K562 treated with DMSO at 1 percent for 48 hours (cell line): ENCODE data around the gene SCYGR3. TPM values are rescaled to one million over a fixed set of nuclear protein-coding genes. Genes with fewer than 3 reads are reported as not detected.

Source experiments
- total RNA-seq: library from RNA; unstranded; fragments of 300-600 nt; gene quantifications from 2 replicates; pipeline ENCODE4 v1.2.3, GENCODE V29; 2022; ENCODE audit warnings: low replicate concordance; ENCODE audit errors: extremely low read depth

The SCYGR3 gene, protein sequence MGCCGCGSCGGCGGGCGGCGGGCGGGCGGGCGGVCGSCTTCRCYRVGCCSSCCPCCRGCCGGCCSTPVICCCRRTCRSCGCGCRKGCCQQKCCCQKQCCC
- total RNA-seq, result not detected in 2 replicates

DNA sequence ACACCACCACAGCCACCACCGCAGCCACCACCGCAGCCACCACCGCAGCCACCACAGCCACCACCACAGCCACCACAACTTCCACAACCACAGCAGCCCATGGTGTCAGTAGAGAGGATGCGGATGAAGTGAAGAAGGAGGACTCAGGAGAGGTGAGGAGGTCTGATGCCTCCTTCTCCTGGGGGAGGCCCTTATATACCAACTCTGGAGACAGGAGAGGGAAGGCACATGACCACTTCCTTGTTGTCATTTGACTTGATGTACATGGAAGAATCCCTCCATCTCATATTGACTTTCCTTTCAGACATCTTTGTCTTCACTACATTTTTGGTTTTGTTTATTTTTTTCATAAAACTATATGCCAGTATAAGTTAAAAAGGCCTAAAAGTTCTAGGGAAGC lies at the start of gene SCYGR3:
Gene SCYGR3 (minus strand): TSS at position 101 of the 400 bp plus-strand sequence. CDS start 0 bp downstream, at position 101.

DNA sequence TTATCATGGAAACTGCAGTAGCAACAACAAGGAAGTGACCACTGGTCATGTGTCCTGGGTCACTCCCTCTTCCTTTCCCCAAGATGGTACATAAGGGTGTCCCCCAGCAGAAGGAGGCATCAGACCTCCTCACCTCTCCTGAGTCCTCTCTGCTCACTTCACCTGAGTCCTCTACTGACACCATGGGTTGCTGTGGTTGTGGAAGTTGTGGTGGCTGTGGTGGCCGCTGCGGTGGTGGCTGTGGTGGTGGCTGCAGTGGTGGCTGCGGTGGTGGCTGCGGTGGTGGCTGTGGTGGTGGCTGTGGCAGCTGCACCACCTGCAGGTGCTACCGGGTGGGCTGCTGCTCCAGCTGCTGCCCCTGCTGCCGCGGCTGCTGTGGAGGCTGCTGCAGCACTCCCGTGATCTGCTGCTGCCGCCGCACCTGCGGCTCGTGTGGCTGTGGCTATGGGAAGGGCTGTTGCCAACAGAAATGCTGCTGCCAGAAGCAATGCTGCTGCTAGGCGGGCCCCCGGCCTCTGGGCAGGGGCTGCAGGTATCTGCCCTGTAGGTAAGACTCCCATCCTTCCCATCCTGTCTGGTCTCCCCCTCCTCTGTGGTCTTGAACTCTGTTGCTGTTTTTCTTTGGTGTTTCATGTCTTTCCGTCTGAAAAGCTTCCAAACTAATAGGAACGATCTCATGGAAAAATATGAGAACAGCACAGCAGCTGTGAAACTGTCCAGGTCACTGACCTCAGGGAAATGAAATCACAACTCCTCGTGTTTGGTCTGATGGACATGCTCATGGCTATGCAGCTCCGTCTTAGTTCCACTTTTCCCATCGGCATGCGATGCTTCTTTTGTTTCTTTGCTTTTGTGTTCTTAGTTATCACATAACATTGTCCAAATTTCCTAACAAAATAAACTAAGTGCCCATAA lies 2.9 kb upstream of the SCYGR3 start, which contains the start of gene SCYGR4:
Gene SCYGR4 (plus strand): TSS at position 183 of the 915 bp plus-strand sequence. CDS start 0 bp downstream, at position 183.

DNA sequence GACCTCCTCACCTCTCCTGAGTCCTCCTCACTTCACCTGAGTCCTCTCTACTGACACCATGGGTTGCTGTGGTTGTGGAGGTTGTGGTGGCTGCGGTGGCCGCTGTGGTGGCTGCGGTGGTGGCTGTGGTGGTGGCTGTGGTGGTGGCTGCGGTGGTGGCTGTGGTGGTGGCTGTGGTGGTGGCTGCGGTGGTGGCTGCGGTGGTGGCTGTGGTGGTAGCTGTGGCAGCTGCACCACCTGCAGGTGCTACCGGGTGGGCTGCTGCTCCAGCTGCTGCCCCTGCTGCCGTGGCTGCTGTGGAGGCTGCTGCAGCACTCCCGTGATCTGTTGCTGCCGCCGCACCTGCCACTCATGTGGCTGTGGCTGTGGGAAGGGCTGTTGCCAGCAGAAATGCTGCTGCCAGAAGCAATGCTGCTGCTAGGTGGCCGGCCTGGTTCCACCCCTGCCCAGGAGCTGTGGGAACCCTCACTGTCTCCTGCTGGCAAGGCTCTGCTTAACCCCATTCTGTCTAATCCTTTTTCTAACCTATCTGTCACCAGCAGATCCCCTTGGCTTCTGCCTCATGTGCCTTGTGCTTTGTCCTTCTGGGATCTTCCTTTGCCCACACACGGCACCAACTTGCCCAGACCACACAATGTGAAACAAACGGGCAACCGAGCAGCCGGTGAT lies 15.7 kb downstream of the SCYGR3 start, which contains the start of gene SCYGR2:
Gene SCYGR2 (plus strand): TSS at position 59 of the 669 bp plus-strand sequence. CDS start 0 bp downstream, at position 59.

Other genes with a start within 250 kb of the SCYGR3 start
- not detected in 2 replicates for gene TM4SF20, start 235.5 kb downstream of the SCYGR3 start, total RNA-seq
- gene SCYGR1, start 226.9 kb downstream of the SCYGR3 start, total RNA-seq, result not detected in 2 replicates
- not detected in 2 replicates for gene AGFG1, start 142.7 kb downstream of the SCYGR3 start, total RNA-seq
- not detected in 2 replicates for gene SCYGR2, start 15.9 kb downstream of the SCYGR3 start, total RNA-seq
- not detected in 2 replicates for gene SCYGR4, start 2.7 kb upstream of the SCYGR3 start, total RNA-seq
- not detected in 2 replicates for gene SCYGR5, start 52.0 kb upstream of the SCYGR3 start, total RNA-seq
- gene SLC19A3, start 103.2 kb upstream of the SCYGR3 start, total RNA-seq, result not detected in 2 replicates
- gene SCYGR6, start 109.9 kb upstream of the SCYGR3 start, total RNA-seq, result not detected in 2 replicates
- gene SCYGR7, start 113.5 kb upstream of the SCYGR3 start, total RNA-seq, result not detected in 2 replicates
- gene SCYGR8, start 131.1 kb upstream of the SCYGR3 start, total RNA-seq, result not detected in 2 replicates
- gene CCL20, start 199.0 kb upstream of the SCYGR3 start, total RNA-seq, result not detected in 2 replicates